GM18498 (cell line): ENCODE data around the gene CNTN6.
A peak's percentile ranks its signal among the peaks of the same experiment; 100 is the strongest.

ENCODE experiments used
- ATAC-seq: cut with Tn5 transposase; IDR thresholded peaks from one replicate; pipeline ENCODE4 v1.9.1; 2021; ENCODE audit warnings: mild to moderate bottlenecking, moderate library complexity; ENCODE audit not compliant: unreplicated experiment

CNTN6 gene

DNA sequence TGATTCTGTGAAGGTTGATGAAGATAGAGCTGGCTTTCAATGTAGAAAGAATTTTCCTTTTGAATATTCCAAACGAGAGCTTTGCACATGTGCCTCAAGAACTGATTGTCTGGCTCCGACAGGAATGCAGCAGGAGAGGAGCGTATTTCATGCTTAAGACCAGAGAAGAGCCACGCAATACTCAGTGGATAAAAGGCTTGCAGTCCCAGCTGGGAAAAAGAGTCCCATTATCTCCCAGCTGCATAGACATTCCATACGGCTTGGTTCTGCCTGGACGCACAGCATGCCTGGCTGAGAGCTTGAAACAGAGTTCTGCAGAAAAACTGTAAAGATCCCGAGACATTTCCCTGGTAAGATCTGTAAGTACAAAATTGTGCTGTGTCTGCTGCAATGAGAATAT lies at the start of gene CNTN6:
Gene CNTN6 (plus strand): TSS at position 254 of the 400 bp plus-strand sequence. CDS start 54,985 bp downstream, outside the sequence.
- no peak for ATAC-seq

DNA sequence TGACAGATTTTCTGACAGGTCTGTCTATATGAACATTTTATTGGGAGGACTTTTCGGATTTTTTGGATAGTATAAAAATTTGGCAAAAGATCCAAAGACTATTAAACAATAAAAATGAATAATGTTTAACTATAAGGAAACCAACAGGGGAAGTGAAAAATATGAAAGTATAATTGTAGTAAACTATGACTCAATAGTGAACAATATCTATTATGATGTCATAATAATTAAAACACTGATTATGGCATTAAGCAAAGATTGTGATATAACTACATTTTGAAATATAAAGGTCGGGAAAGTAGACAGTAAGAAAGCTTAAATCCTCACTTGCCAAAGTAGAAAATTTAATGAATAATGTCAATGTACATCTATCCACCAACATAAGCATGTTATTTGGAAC lies 44.3 kb upstream of the CNTN6 start:
- ATAC-seq = no peak

DNA sequence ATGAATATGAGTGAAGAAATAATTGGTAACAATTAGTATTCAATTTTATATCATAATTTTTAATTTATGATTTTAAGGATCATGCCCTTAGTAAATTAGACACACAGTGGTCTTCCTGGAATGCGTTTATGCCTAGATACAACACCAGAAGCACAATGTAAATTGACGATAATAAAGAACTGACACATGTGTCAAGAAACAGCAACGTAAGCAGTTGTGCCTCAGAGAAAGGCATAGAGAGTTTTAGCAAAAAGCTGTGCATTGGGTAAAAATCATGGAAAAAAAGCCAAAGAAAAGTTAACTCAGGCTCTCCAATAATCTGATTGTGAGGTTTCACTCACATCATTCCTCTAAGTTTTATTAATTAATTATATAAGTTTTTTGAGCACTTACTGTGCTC lies 37.0 kb upstream of the CNTN6 start:
- ATAC-seq = no peak

DNA sequence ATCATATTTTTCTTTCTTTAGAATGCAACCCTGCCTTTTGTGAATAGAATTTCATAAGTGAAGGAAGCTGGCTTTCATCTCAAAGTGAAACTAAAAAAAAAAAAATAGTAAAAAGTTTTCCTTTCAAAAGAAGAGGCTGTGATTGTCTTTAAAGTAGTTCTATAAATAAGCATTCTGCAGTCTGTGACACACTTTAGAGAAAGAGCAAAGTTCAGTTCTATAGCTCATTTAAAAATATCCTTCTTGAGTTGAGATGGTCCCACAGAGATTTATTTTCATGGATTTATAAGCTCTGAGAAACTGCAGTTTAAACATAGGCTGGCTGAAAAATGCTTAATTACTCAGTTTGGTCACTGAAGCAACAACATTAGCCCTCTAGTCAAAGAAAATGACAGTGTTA lies 36.1 kb upstream of the CNTN6 start:
- ATAC-seq = no peak

DNA sequence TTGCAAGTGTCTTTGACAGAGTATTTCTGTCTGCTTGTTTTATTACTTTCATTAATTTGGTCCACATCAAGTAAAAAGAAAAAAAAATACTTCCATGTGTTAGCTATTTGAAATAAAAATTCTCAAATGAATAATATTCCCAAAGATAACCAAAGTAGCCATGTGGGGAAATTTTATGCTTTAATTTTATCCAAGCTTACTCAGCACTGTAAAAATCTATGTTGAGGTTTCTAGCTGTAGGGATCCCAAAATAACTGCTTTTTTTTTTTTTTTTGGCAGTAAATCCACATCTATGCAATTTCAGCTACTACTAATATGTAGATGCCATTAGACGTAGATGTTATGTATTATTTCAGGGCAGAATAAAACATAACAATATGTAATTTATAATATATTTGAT lies 35.4 kb upstream of the CNTN6 start:
- ATAC-seq = no peak

DNA sequence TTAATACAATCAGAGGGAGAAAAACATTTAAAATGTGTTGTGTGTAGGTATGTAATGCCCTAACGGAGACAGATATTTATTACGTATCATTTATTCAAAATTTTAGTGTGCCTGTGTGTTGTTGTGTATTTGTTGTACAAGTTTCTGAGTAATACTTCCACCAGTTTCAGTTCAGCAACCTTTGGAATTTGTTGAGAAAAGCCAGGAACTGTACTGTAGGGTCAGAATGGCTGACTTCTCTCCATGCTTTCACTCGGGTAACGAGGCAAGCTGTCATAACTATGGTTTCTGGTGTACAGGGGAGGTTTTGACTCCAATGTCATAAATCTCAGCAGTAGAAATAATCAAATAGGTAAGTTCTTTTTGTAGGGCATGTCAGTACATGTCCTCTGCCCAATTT lies 23.8 kb upstream of the CNTN6 start:
- ATAC-seq = no peak

DNA sequence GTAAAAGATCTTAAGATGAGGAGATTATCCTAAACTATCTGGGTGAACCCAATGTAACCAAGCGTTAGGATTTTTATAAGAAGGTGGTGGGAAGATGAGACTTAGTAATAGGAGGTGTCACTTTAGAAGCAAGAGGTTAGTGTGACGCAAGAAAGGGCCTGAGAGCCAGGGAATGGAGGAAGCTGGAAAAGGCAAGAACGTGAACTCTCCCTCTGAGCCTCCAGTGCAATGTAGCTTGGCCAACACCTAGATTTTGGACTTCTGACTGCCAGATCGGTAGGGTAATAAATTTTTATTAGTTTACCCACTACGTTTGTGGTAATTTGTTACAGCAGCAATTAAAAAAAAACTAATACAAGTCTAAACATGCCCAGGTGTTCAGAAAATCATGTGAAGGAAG lies 20.8 kb upstream of the CNTN6 start:
- ATAC-seq = no peak

DNA sequence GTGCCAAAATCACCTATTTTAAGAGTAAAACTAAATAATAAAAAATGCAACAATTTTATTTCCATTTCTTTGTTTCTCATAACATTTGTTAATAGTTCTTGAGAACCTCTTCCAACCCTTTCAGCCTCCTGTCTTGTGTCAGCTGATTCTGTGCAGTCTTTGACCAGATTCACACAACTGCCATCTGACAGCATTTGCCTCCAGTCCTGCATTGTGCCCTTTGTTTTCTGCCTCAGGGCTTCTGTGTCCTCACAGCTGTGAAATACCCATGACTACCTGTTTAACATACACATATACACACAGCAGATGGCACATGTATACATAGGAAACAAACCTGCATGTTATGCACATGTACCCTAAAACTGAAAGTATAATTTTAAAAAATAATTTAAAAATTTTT lies 13.2 kb upstream of the CNTN6 start:
- ATAC-seq = no peak

DNA sequence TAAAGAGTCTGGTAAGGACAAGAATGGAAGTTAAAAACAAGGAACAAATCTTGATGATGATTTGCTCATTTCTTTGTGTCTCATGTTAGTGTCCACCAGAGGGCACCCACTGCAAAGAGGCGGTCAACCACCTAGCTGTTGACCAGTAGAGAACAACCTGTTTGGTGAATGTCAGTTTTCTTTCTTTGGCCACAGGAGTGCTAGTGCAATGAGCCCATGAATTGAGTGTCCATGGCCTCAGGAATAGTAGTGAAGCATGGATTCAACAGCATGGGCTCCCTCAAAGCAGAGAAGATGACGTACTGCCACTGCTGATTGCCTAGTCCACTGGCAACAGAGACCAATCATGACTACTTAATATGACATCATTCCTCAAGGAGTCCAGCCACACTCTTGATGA lies 10.7 kb upstream of the CNTN6 start:
- ATAC-seq = peak; percentile 72

DNA sequence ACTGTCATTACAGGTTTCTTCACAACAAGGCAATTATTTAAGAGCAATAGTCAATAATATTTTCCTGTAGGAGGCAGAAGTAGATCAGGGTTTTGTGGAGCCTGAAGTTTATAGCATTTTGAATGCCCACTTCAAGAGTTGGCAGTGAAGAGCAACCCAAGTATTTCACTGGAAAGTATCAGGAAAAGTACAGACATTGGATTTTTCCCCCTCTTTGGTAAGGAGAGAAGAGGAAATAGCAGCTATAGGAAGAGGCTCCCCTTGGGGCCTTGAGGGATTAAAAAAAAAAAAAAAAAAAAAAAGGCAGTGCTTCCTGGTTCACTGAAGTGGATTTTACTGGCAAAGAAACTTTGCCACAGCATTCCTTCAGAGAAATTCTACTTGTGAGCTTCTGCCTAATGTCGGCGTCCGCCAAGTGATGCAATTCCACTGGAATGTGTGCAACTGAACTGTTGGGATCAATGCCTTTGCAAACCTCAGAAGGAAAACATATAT lies 5.7 kb upstream of the CNTN6 start:
- ATAC-seq = no peak

DNA sequence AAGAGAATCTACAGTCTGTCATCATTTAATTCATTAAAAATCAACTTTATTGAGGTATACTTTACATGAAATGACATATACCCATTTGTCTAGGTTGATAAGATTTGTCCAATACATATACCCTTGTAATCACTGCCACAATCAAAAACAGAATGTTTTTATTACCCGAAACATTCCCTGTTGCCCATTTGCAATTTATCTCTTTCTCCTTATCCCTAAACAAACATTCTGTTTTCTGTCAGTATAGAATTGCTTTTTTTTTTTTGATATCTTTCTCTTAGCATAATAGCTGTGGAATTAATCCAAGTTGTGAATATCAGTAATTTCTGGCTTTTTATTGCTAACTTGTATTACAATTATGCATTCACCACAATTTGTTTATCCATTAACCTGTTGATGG lies 4.3 kb upstream of the CNTN6 start:
- no peak for ATAC-seq

DNA sequence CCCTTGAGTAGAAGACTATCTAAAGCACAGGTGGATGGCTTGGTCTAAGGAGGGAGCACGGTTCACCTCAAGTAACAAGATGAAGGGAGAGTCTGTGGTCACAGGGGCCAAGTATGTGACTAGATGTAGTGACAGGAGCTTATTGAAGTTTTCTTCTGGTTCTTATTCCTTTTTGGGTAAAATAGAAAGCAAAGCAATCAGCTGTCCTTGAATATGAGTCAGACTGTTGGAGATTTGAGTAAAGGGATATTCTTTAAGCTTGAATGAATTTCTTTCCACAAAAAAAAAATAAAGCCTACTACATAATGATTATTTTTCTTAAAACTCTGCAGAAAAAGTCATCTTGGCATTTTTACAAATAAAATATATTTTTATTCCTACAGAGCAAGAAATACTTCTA lies 1.5 kb upstream of the CNTN6 start:
- no peak for ATAC-seq

DNA sequence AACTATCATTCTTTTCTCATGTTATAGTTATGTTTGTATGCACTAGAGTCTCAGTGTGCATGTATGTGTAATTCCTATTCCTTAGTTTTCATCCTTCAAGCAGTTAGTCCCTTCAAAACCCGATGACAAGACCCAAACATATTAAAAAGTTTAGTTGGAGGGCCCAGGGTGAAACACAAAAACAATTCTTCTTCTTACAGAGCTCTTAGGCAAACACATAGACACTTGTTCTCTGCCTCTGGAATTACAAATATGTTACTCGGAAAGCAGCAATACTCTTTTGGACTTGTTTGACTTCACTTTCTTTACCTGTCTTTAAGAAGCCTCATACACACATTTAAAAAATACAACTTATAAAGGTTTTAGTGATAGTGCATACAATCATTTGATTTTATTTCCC lies 763 bp upstream of the CNTN6 start:
- no peak for ATAC-seq

DNA sequence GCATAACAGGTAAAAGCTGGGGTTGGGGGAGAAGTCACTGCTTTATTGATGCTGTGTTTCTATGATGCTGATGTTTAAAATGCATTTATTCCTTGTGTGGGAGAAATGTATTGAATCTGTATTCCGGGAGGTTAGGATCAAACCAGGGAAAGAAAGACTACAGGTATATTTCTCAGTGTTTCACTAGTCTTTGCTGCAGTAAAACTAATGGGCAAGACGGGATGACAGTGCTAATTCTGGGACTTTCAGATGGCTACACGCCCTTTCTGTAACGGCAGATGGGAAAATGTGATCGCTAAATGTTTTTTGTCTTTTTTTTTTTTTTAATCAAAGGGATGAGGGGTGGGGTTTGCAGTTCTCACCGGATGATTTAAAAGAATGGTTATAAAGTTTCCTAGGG lies 393 bp downstream of the CNTN6 start:
- no peak for ATAC-seq

DNA sequence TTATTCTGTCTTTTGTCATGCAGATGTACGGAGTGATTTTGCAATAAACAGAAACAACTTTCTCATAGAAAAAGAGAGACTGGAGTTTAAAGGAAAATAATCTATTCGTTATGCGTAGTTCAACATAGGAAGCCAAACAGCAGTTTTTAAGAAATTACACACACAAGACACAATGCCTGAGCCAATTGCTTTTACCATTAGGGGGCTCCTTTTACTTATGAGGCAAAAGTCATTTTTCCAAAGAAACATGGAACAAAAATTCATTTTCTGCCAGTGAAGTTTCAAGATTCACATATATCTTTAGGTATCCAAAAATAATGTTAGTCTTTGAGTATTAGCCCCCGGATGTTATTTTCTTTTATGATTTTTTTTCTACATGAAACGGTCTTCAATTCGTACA lies 10.7 kb downstream of the CNTN6 start:
- ATAC-seq = no peak

DNA sequence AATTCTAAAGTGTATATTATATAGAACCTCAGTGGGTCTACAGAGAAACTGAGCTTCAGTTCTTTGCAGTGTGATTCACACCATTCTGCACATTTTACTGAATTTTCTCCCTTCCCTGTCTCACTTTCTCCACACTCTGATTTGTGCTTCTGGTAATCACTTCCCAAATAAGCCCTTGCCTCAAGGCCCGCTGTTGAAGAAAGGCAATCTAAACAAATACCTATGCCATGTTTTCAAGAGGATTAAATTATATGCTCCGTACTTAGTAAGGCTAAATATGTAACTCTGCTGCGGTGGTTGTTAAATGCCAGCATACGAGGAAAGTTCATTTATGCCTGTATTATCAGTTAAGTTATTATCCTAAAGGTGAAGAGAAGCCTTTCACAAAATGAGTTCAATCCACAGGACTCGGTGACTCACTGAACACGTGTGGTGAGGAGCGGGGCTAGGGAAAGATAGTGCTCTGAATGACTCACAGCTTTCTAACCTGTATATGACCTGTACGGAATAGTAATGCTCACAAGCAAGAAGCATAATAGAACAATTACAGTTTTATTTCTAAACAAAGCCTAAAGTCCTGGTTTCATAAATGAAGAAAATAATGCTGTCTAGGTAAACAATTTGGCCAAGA lies 25.1 kb downstream of the CNTN6 start:
- no peak for ATAC-seq

DNA sequence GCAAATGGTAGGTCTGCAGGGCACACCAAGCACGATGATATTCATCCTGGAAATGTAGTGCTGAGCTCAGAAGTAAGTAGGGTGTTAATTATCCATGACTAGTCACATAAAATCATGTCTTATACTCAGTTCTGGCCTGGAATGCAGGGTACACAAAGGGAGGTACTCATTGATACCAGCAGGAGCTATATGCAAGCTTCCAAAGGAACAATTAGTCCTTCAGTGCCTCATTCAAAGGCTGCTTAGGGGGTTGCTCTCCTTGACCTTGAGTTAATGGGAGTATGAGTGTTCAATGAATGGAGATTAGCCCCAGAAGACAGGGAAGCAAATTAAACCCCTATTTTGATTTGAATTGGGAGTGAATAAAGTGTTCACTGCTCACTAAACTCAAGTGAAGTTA lies 38.3 kb downstream of the CNTN6 start:
- ATAC-seq = no peak

DNA sequence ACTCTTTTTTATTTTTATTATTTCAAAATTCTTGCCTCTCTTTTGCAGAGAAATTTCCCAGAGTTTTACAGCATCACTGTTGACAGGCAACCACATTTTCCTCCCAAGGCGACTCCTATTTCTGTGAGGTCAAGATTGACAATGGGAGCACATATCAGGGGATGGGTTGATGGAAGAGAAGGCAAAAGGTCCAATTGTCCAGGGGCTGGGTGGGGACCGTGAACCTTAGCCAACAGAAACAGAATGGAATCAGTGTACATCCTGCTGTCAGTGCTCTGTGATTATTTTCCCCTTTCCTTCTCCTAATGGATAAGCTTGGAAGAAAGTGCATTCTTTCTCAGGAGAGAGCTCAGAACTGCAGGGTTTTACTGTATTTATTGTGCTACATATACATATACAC lies 42.4 kb downstream of the CNTN6 start:
- no peak for ATAC-seq

DNA sequence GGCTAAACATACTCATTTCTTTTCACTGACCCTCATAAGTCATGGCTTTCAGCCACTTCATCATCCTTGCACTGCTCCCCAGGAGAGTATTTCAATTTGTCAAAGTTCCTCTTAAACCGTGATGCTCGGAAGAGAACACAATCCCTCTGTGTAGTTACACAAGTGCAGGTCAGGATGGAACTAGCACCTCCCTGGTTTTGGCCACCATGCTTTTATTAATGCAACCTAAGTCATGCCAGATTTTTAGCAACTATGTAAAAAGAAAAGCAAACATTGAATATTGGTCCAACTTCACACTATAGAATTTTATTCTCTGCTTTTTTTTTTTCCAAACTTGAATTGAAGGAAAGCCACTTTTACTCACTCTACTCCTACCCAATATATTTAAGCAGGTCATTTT lies 45.2 kb downstream of the CNTN6 start:
- no peak for ATAC-seq

DNA sequence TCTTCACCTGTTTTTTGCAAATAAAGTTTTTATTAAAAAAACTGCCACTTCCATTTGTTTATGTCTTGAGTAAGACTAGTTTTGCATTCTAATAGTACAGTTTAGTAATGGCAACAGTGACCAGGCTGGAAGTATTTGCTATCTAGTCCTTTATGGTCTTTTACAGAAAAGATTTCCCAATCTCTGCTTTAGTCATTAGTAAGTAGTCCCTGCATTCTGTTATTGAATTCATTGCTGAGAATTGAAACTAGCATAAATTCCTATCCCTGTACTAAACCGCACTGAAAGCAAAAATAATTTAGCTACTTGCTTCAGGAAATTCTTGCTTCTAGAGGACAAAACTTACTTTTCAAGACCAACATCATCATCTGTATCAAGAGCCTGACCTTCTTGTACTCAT lies 46.2 kb downstream of the CNTN6 start:
- no peak for ATAC-seq

DNA sequence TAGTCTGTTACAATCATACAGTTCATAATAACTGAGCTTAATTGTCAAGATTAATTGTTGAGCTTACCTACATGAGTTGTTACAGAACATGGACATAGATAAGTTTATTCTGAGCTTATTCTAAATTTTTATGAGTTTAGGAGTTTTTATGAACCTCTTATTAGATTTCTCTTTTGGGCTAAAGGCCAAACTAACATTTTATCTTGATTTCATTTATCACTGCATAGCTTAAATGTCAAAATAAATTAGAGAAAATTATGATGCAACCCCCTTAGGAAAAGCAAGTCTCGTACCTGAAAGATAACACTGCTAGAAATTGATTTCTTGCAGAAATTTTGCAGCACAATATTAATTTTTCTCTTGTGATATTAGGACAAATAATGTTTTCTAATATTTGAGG lies 54.5 kb downstream of the CNTN6 start:
- no peak for ATAC-seq

DNA sequence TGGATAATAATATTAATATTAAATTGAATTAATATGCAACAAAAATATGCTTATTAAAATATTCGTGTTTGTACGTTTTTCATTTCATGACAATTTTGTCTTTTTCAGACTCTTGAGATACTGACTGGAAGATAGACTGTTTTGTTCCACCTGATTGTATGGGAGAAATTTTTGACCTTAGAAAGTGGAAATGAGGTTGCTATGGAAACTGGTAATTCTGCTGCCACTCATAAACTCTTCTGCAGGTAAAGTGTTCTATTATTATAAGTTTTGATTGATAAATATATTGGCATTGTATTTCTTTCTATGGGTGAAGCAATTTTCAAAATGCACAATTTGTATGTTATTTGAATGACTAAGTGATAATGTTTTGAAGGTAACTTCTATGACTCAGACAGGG lies 55.0 kb downstream of the CNTN6 start:
- ATAC-seq = no peak

DNA sequence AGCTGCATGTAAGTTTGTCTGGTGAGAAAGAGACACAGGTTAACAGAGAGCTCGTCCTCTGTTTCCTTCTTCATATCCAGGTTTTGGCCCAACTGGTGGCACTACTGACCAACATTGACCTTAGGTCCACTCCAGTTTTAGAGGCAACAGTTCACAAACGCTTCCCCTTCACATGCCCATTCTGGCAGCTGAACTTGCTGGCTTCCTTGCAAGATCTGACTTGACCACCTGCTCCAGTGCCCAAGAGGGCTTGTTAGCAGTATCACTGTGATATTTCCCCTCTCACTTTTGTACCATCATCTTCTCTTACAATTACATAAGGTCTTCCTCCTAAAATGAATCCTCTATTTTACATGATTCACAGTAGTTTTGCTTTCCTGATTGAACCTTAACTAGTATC lies 71.3 kb downstream of the CNTN6 start:
- no peak for ATAC-seq
